ENCODE results near the gene DTX4. TPM values are rescaled to one million over a fixed set of nuclear protein-coding genes. Genes with fewer than 3 reads are reported as not detected.

The DTX4 gene
- total and polyA plus RNA-seq, 2 donors: 1.6 to 2.0 TPM

DNA sequence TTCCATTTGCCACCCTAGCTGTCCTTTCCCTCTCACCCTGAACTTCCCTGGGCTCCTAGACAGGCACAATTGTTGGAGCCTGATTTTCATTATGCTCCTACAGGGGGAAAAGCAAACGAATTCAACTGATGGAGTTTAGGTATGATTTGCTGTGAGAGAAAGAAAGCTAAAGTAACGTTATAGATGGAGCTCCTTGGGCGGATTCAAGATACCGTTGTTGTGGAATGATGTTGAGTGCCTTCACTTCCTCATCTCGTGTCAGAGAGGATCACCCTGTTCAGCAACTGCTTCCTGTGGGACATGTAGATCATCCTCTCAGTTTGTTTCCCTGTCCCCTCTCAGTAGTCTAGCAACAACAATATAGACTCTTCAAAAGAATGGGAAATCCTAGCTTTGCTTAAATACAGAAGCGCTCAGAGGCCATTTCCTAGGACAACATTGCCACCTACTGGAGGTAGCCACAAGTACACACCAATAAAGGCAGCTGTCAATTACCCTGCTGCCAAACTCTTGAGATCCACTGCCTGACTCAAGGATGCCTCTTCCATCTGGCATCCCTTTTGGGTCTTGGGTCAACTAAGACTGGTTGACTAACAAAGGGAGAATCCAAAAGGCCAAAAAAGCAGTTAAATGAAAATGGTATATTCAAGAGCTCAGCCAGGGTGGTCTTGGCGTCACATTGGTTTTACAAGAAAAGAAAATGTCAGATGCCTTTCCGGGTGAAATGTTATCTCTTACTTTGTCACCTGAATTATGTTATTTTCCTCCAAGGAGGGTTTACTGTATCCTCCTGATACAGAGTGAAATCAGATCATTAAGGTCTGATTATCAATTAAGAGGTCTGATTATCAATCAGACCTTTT lies 13.5 kb upstream of the DTX4 start:
- H3K27me3 ChIP-seq (ENCODE audit: control insufficient read depth in 2 of 2, insufficient read depth in 1 of 2, low read length in 1 of 2): no peaks in the 10 kb centered on the region
- 47% methylated on average over 8 of the region's 8 CpGs for WGBS
- H3K4me3 ChIP-seq (ENCODE audit: low read length in 2 of 2): no peak overlapping the region
- H3K36me3 ChIP-seq (ENCODE audit: control insufficient read depth in 2 of 2, insufficient read depth in 2 of 2, low read length in 1 of 2): no peaks in the 10 kb centered on the region
- no peaks in the 10 kb centered on the region for H3K9me3 ChIP-seq (ENCODE audit: control insufficient read depth in 2 of 2, insufficient read depth in 1 of 2, low read length in 1 of 2)
- peak in 8 of 9 donors; percentile 59 to 89 (median 79) for DNase-seq (ENCODE audit: low read depth in 6 of 9, low spot score in 9 of 9)
- H3K4me1 ChIP-seq (ENCODE audit: control insufficient read depth in 2 of 2, insufficient read depth in 2 of 2, low read length in 2 of 2): peaks cover 2 to 7% of the 10 kb centered on the region in 2 donors
- H3K27ac ChIP-seq (ENCODE audit: low read depth in 1 of 2, low read length in 1 of 2): no peak overlapping the region

GRCh38 chr11:59164028-59164427 lies 7.9 kb upstream of the DTX4 start:
- no peaks in the 10 kb centered on the region for H3K9me3 ChIP-seq (ENCODE audit: control insufficient read depth in 2 of 2, insufficient read depth in 1 of 2, low read length in 1 of 2)
- no peaks in the 10 kb centered on the region for H3K36me3 ChIP-seq (ENCODE audit: control insufficient read depth in 2 of 2, insufficient read depth in 2 of 2, low read length in 1 of 2)
- no peaks in the 10 kb centered on the region for H3K4me1 ChIP-seq (ENCODE audit: control insufficient read depth in 2 of 2, insufficient read depth in 2 of 2, low read length in 2 of 2)
- peaks cover 0 to 2% of the 10 kb centered on the region in 2 donors for H3K27me3 ChIP-seq (ENCODE audit: control insufficient read depth in 2 of 2, insufficient read depth in 1 of 2, low read length in 1 of 2)
- H3K27ac ChIP-seq (ENCODE audit: low read depth in 1 of 2, low read length in 1 of 2): no peak overlapping the region
- DNase-seq (ENCODE audit: low read depth in 6 of 9, low spot score in 9 of 9): no peak
- no peak overlapping the region for H3K4me3 ChIP-seq (ENCODE audit: low read length in 2 of 2)
- WGBS: 92% methylated on average over 3 of the region's 3 CpGs

DNA sequence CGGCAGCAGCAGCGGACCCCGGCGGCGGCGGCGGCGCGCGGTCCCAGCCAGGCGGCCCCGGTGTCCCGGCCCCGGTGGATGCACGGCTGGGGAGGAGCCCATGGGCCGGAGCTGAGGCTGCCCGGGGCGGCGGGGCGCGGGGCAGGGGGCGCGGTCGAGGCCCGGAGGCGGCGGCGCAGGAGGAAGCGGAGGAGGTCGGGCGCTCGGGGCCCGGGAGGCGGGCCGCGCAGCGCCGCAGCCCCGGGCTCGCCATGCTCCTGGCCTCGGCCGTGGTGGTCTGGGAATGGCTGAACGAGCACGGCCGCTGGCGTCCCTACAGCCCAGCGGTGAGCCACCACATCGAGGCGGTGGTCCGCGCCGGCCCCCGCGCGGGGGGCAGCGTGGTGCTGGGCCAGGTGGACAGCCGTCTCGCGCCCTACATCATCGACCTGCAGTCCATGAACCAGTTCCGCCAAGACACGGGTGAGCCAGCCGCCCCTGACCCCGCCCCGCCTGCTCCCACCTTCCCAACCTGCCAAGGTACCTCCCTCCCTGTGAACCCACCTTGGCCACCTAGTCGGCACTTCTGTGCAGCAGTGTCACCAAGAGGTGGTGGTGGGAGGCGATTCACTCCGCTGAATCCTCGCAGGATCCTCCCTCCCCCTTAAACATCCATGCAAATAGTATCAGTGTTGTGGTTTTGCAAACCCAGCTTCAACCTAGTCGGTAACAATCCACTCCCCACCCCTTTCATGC lies 580 bp downstream of the DTX4 start:
- Histone ChIP-seq H3K4me1 (ENCODE audit: control insufficient read depth in 2 of 2, insufficient read depth in 2 of 2, low read length in 2 of 2) (peaks cover 9 to 16% of the 10 kb centered on the region in 2 donors), H3K4me3 (ENCODE audit: low read length in 2 of 2) (peak overlapping the region; percentile 51 to 72), H3K27ac (ENCODE audit: low read depth in 1 of 2, low read length in 1 of 2) (no peak overlapping the region), H3K27me3 (ENCODE audit: control insufficient read depth in 2 of 2, insufficient read depth in 1 of 2, low read length in 1 of 2) (peaks cover 25 to 44% of the 10 kb centered on the region in 2 donors), H3K36me3 (ENCODE audit: control insufficient read depth in 2 of 2, insufficient read depth in 2 of 2, low read length in 1 of 2) (no peaks in the 10 kb centered on the region), H3K9me3 (ENCODE audit: control insufficient read depth in 2 of 2, insufficient read depth in 1 of 2, low read length in 1 of 2) (peaks cover 0 to 5% of the 10 kb centered on the region in 2 donors)
- DNase-seq (ENCODE audit: low read depth in 6 of 9, low spot score in 9 of 9): peak in 3 of 9 donors; percentile 8 to 31 (median 9)
- under 1% methylated on average over 70 of the region's 70 CpGs for WGBS

- Histone ChIP-seq H3K27ac (ENCODE audit: low read depth in 1 of 2, low read length in 1 of 2) (peak overlapping the region; percentile 26 to 46), H3K36me3 (ENCODE audit: control insufficient read depth in 2 of 2, insufficient read depth in 2 of 2, low read length in 1 of 2) (no peaks in the 10 kb centered on the region), H3K4me1 (ENCODE audit: control insufficient read depth in 2 of 2, insufficient read depth in 2 of 2, low read length in 2 of 2) (peaks cover 9 to 16% of the 10 kb centered on the region in 2 donors), H3K27me3 (ENCODE audit: control insufficient read depth in 2 of 2, insufficient read depth in 1 of 2, low read length in 1 of 2) (peaks cover 25 to 44% of the 10 kb centered on the region in 2 donors), H3K9me3 (ENCODE audit: control insufficient read depth in 2 of 2, insufficient read depth in 1 of 2, low read length in 1 of 2) (peaks cover 0 to 5% of the 10 kb centered on the region in 2 donors), H3K4me3 (ENCODE audit: low read length in 2 of 2) (peak overlapping the region; percentile 32 to 72)
- WGBS: 26% methylated on average over 37 of the region's 37 CpGs
- DNase-seq (ENCODE audit: low read depth in 6 of 9, low spot score in 9 of 9): peak in 1 of 9 donors; percentile 22
Measured at GRCh38 chr11:59173080-59173963, 1.4 kb downstream of the DTX4 start.

DNA sequence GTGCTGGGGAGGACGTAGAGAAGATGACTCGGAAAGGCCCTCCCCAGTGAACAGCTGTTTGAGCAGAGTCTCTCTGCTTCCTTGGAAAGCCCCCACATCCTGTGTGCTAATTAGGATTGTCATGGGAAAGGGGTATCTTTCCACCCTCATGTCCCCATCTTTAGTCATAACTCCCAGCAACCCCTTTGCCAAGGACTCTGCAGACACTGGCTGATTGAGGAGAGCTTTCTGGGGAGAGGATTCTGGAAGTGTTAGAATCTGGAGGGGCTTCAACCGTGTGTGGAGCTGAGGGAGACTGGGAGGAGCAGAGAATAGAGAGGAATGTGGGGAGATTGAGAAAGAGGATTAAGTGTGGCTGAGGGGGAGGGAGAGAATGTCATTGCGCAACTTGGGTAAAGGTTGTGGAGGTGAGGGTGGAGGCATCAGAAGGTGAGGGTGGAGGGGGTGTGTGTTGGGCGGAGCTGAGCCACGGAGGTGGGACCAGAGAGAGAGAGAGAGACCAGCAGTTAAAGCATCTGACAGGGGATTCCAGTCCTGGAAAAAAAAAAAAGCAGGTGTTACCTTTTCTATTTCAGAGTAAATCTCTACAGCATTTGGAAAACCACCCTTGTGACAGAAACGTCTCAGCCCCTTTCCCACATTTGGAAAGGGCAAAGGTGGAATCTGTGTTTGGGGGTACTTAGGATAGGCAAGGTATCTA lies 2.2 kb downstream of the DTX4 start:
- Histone ChIP-seq H3K36me3 (ENCODE audit: control insufficient read depth in 2 of 2, insufficient read depth in 2 of 2, low read length in 1 of 2) (no peaks in the 10 kb centered on the region), H3K4me3 (ENCODE audit: low read length in 2 of 2) (no peak overlapping the region), H3K27me3 (ENCODE audit: control insufficient read depth in 2 of 2, insufficient read depth in 1 of 2, low read length in 1 of 2) (peaks cover 25 to 44% of the 10 kb centered on the region in 2 donors), H3K4me1 (ENCODE audit: control insufficient read depth in 2 of 2, insufficient read depth in 2 of 2, low read length in 2 of 2) (peaks cover 9 to 16% of the 10 kb centered on the region in 2 donors), H3K27ac (ENCODE audit: low read depth in 1 of 2, low read length in 1 of 2) (peak overlapping the region; percentile 3 to 46), H3K9me3 (ENCODE audit: control insufficient read depth in 2 of 2, insufficient read depth in 1 of 2, low read length in 1 of 2) (peaks cover 0 to 5% of the 10 kb centered on the region in 2 donors)
- WGBS: 70% methylated on average over 7 of the region's 7 CpGs
- no peak for DNase-seq (ENCODE audit: low read depth in 6 of 9, low spot score in 9 of 9)

DNA sequence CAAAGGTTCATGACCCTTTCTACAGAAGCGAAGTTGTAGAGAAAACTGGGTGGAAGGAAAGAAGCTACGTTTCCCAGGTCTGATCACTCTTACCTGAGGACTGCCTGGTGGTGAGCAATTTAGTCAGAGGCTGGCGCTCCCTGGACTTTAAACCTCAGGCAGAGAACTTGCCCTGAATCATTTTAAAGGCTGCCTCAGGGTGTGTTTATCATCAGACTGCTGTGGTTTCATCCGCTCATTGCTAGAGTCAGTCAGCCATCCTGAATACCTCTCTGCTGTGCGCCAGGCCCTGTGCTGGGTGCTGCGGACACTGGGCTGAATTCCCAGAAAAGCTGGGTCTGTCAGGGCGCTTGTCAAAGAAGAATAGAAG lies 2.7 kb downstream of the DTX4 start:
- DNase-seq (ENCODE audit: low read depth in 6 of 9, low spot score in 9 of 9): no peak

GRCh38 chr11:59175091-59175501 lies 3.2 kb downstream of the DTX4 start:
- no peak overlapping the region for H3K27ac ChIP-seq (ENCODE audit: low read depth in 1 of 2, low read length in 1 of 2)
- 95% methylated on average over 4 of the region's 4 CpGs for WGBS
- H3K27me3 ChIP-seq (ENCODE audit: control insufficient read depth in 2 of 2, insufficient read depth in 1 of 2, low read length in 1 of 2): peaks cover 25 to 44% of the 10 kb centered on the region in 2 donors
- H3K36me3 ChIP-seq (ENCODE audit: control insufficient read depth in 2 of 2, insufficient read depth in 2 of 2, low read length in 1 of 2): no peaks in the 10 kb centered on the region
- no peak overlapping the region for H3K4me3 ChIP-seq (ENCODE audit: low read length in 2 of 2)
- peaks cover 9 to 16% of the 10 kb centered on the region in 2 donors for H3K4me1 ChIP-seq (ENCODE audit: control insufficient read depth in 2 of 2, insufficient read depth in 2 of 2, low read length in 2 of 2)
- DNase-seq (ENCODE audit: low read depth in 6 of 9, low spot score in 9 of 9): no peak
- H3K9me3 ChIP-seq (ENCODE audit: control insufficient read depth in 2 of 2, insufficient read depth in 1 of 2, low read length in 1 of 2): peaks cover 0 to 10% of the 10 kb centered on the region in 2 donors

More for the DNA sequence above, 2.7 kb downstream of the DTX4 start:
- Histone ChIP-seq H3K36me3 (ENCODE audit: control insufficient read depth in 2 of 2, insufficient read depth in 2 of 2, low read length in 1 of 2) (no peaks in the 10 kb centered on the region), H3K4me3 (ENCODE audit: low read length in 2 of 2) (no peak overlapping the region), H3K27ac (ENCODE audit: low read depth in 1 of 2, low read length in 1 of 2) (no peak overlapping the region), H3K9me3 (ENCODE audit: control insufficient read depth in 2 of 2, insufficient read depth in 1 of 2, low read length in 1 of 2) (peaks cover 0 to 10% of the 10 kb centered on the region in 2 donors), H3K27me3 (ENCODE audit: control insufficient read depth in 2 of 2, insufficient read depth in 1 of 2, low read length in 1 of 2) (peaks cover 25 to 44% of the 10 kb centered on the region in 2 donors), H3K4me1 (ENCODE audit: control insufficient read depth in 2 of 2, insufficient read depth in 2 of 2, low read length in 2 of 2) (peaks cover 9 to 16% of the 10 kb centered on the region in 2 donors)
- WGBS: 85% methylated on average over 7 of the region's 7 CpGs

DNA sequence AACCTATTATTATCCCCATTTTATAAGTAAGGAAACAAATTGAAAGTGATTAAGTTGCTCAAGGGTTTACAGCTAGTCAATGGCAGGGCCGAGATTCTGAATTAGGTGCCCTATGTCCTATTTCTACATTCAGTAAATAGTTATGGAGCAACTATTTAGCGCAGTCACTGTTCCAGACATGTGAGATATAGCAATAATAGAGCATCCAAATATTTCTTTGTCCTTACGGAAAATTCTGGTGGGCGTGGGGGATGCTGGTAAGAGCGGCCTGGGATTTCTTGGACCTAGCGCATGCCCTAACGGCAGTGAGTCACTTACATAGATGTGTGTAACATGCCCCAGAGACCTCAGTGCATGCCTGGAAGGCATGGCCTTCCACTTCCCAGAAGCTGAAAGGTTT lies 4.4 kb downstream of the DTX4 start:
- Histone ChIP-seq H3K4me1 (ENCODE audit: control insufficient read depth in 2 of 2, insufficient read depth in 2 of 2, low read length in 2 of 2) (peaks cover 9 to 15% of the 10 kb centered on the region in 2 donors), H3K27me3 (ENCODE audit: control insufficient read depth in 2 of 2, insufficient read depth in 1 of 2, low read length in 1 of 2) (peaks cover 25 to 41% of the 10 kb centered on the region in 2 donors), H3K4me3 (ENCODE audit: low read length in 2 of 2) (no peak overlapping the region), H3K36me3 (ENCODE audit: control insufficient read depth in 2 of 2, insufficient read depth in 2 of 2, low read length in 1 of 2) (no peaks in the 10 kb centered on the region), H3K27ac (ENCODE audit: low read depth in 1 of 2, low read length in 1 of 2) (no peak overlapping the region), H3K9me3 (ENCODE audit: control insufficient read depth in 2 of 2, insufficient read depth in 1 of 2, low read length in 1 of 2) (peaks cover 0 to 10% of the 10 kb centered on the region in 2 donors)
- WGBS: 90% methylated on average over 7 of the region's 7 CpGs
- DNase-seq (ENCODE audit: low read depth in 6 of 9, low spot score in 9 of 9): no peak

All from thymus (tissue), 11 donors.